PFSK-1 (cell line): ENCODE data around the gene TESMIN.

Experiments used
- FOXP2 ChIP-seq: optimal IDR thresholded peaks from 2 replicates; pipeline ENCODE3; 2011; ENCODE audit warnings: borderline replicate concordance, control low read depth, inconsistent platforms; ENCODE audit not compliant: insufficient read depth; ENCODE audit errors: extremely low read length, extremely low read depth
- POLR2AphosphoS5 ChIP-seq: IDR thresholded peaks from 2 replicates; pipeline ENCODE4 v1.6.1; 2012; ENCODE audit warnings: low read depth, mild to moderate bottlenecking, control low read depth, low read length, moderate library complexity

DNA sequence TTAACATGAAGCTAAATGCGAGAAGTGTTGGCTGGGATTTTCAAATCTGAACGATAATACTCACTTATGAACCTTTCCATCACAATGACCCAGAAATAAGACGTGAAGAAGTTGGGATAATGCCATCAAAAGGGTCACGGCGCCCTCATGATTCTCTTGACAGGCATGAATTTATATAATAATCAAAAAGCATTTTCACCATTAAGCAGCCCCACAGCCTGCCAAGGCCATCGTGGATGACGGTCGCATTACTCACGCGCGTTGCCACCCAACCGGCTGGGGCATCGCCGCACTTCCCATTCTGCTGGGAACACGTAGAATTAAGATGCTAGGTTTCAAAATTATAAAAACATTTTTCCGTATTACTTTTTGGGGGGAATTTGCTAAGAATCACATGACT lies 85.9 kb downstream of the TESMIN start:
- TF ChIP-seq POLR2AphosphoS5 (no peak), FOXP2 (no peak)
